ENCODE results near the gene KLHDC7B. TPM values are rescaled to one million over a fixed set of nuclear protein-coding genes. Genes with fewer than 3 reads are reported as not detected.
A peak's percentile ranks its signal among the peaks of the same experiment; 100 is the strongest.

KLHDC7B gene
- total and polyA plus RNA-seq, 2 of the 13 experiments (the other 11 are each of a cell fraction or from before 2014, with no cell fraction given): 0.11 TPM; not detected in 1

GRCh38 chr22:50526834-50527801, 18.6 kb upstream of the KLHDC7B start (continued):
- TF ChIP-seq MAZ (IDR thresholded peaks at IDR 0.05; ENCODE audit: borderline replicate concordance, low read depth, low read length) (no peak), MAZ (CRISPR knock-in tag; IDR thresholded peaks at IDR 0.05; ENCODE audit: low read depth) (0 out of 2 replicates have a peak, but pooled peaks have one; percentile 1), NKX3-1 (CRISPR knock-in tag; IDR thresholded peaks at IDR 0.05) (no peak), NFYC (CRISPR knock-in tag; IDR thresholded peaks at IDR 0.05) (0 out of 2 replicates have a peak, but pooled peaks have one; percentile 16), ATRX (CRISPR knock-in tag; IDR thresholded peaks at IDR 0.05; ENCODE audit: borderline replicate concordance) (no peak), ZBTB40 (IDR thresholded peaks at IDR 0.05) (no peak), ZBTB40 (CRISPR knock-in tag; IDR thresholded peaks at IDR 0.05) (no peak), ZNF343 (CRISPR knock-in tag; IDR thresholded peaks at IDR 0.05) (0 out of 2 replicates have a peak, but pooled peaks have one; percentile 10), RERE (CRISPR knock-in tag; IDR thresholded peaks at IDR 0.05; ENCODE audit: low read depth) (no peak), ZBTB43 (CRISPR knock-in tag; conservative IDR thresholded peaks at IDR 0.05) (no peak)
